HG02885 (cell line): ENCODE results near the gene LAMP1.
"Not testable (repeated sequence)": the region's sequence is repeated elsewhere in the genome, so short reads cannot be mapped to it uniquely, and the experiment has no call there.

ENCODE experiments used
- ATAC-seq: cut with Tn5 transposase; IDR thresholded peaks from one replicate; pipeline ENCODE4 v1.9.1; 2021; ENCODE audit warnings: mild to moderate bottlenecking; ENCODE audit not compliant: unreplicated experiment, poor library complexity

LAMP1 gene

GRCh38 chr13:113324398-113324797, 27.4 kb downstream of the LAMP1 start:
- ATAC-seq = no peak

GRCh38 chr13:113325779-113326178, 28.7 kb downstream of the LAMP1 start:
- no peak for ATAC-seq

- ATAC-seq = no peak
These were observed 30.3 kb downstream of the LAMP1 start for GRCh38 chr13:113327391-113327765.

GRCh38 chr13:113327766-113328471, 30.9 kb downstream of the LAMP1 start:
- ATAC-seq = no peak

- no peak for ATAC-seq
These were observed 31.8 kb downstream of the LAMP1 start for GRCh38 chr13:113328851-113329250.

GRCh38 chr13:113329656-113330312, 32.7 kb downstream of the LAMP1 start:
- no peak for ATAC-seq

GRCh38 chr13:113332615-113333014, 35.6 kb downstream of the LAMP1 start:
- no peak for ATAC-seq

GRCh38 chr13:113333076-113333475, 36.0 kb downstream of the LAMP1 start:
- ATAC-seq = no peak

GRCh38 chr13:113337556-113337955, 40.5 kb downstream of the LAMP1 start:
- no peak for ATAC-seq

GRCh38 chr13:113337976-113338375, 40.9 kb downstream of the LAMP1 start:
- ATAC-seq = no peak

GRCh38 chr13:113338451-113338850, 41.4 kb downstream of the LAMP1 start:
- ATAC-seq = no peak

GRCh38 chr13:113342820-113343691, 46.0 kb downstream of the LAMP1 start:
- no peak for ATAC-seq

GRCh38 chr13:113343692-113343968, 46.6 kb downstream of the LAMP1 start:
- no peak for ATAC-seq

GRCh38 chr13:113345486-113345885, 48.4 kb downstream of the LAMP1 start:
- ATAC-seq = no peak

GRCh38 chr13:113347736-113348225, 50.7 kb downstream of the LAMP1 start:
- not testable (repeated sequence) for ATAC-seq

GRCh38 chr13:113348591-113348990, 51.6 kb downstream of the LAMP1 start:
- ATAC-seq = no peak

GRCh38 chr13:113349050-113349449, 52.0 kb downstream of the LAMP1 start:
- ATAC-seq = no peak

GRCh38 chr13:113349491-113349890, 52.5 kb downstream of the LAMP1 start:
- no peak for ATAC-seq

- no peak for ATAC-seq
These were observed 53.3 kb downstream of the LAMP1 start for GRCh38 chr13:113350065-113350937.

GRCh38 chr13:113350938-113351335, 53.9 kb downstream of the LAMP1 start:
- ATAC-seq = no peak
